Body of pancreas (tissue), 4 donors: ENCODE measurements around the gene VCAM1. TPM values are rescaled to one million over a fixed set of nuclear protein-coding genes. Genes with fewer than 3 reads are reported as not detected.

Experiments used
- ATAC-seq: fragments of 150-250 bp; one replicate; pipeline ENCODE4 v1.9.1; 2016
- DNase-seq, 4 donors: peaks; one replicate each; pipeline ENCODE4 v3.0.0-alpha.2; 2019
- H3K27ac ChIP-seq, 4 donors: fragments of 200-600 bp; sonication (generic); 1 replicate in 3 of 4; 2 replicates in 1 of 4; pipeline versions ENCODE4 v1.5.1 to v1.6.1; 2016 to 2019; ENCODE audit warnings: mild to moderate bottlenecking in 1 of 4, mixed read lengths in 1 of 4, moderate library complexity in 1 of 4
- H3K27me3 ChIP-seq, 2 donors: fragments of 200-600 bp; sonication (generic); one replicate each; pipeline ENCODE4 v1.6.0; 2016; ENCODE audit warnings: mild to moderate bottlenecking in 1 of 2
- H3K36me3 ChIP-seq, 2 donors: fragments of 200-600 bp; sonication (generic); replicated peaks in 1 of 2; 2 replicates each; pipeline ENCODE4 v1.5.1; 2016; ENCODE audit warnings: low read depth in 2 of 2; ENCODE audit not compliant: insufficient read depth in 1 of 2
- H3K4me1 ChIP-seq: fragments of 200-600 bp; sonication (generic); one replicate; pipeline ENCODE4 v1.6.0; 2016
- H3K4me3 ChIP-seq, 2 donors: fragments of 200-600 bp; sonication (generic); 1 replicate in 1 of 2; 2 replicates in 1 of 2; pipeline ENCODE4 v1.5.1; 2016 to 2019
- H3K9me3 ChIP-seq, 3 donors: fragments of 200-600 bp; sonication (generic); 1 replicate in 2 of 3; 2 replicates in 1 of 3; pipeline ENCODE4 v1.5.1; 2016
- CTCF ChIP-seq, 7 experiments: fragments of 450-650 bp in 4 of 7; fragments of 200-600 bp in 3 of 7; sonication (generic) in 3 of 7; IDR thresholded peaks; one replicate each; pipeline ENCODE4 v1.5.1; 2016 to 2019; ENCODE audit warnings: antibody characterized with exemption in 7 of 7
- POLR2A ChIP-seq, 3 donors: fragments of 450-650 bp; IDR thresholded peaks; one replicate each; pipeline ENCODE4 v1.6.1; 2016; ENCODE audit warnings: antibody characterized with exemption in 3 of 3, mild to moderate bottlenecking in 2 of 3
- WGBS, 2 donors: methylation state at CpG; one replicate each; pipeline ENCODE4 v1.1.5; 2017; 5-methylcytosine and 5-hydroxymethylcytosine counted together
- intact Hi-C: fragments of 100-400 bp; cut with DNase I; formaldehyde crosslinking; loops from one replicate; pipeline ENCODE4 v1.15.1; 2023
- total RNA-seq, 2 donors: library from RNA; depleted of rRNA; stranded (reverse); fragments of >200 nt; gene quantifications; one replicate each; pipeline ENCODE4 v1.1.0, GENCODE V29; 2016

Gene VCAM1
- total RNA-seq, 2 donors from 2014 or later: 9.6 to 22.4 TPM

GRCh38 chr1:100699744-100700143, 19.8 kb upstream of the VCAM1 start:
- Histone ChIP-seq H3K27me3 (no peaks in the 10 kb centered on the region), H3K4me1 (no peaks in the 10 kb centered on the region), H3K36me3 (no peaks in the 10 kb centered on the region), H3K27ac (no peak overlapping the region), H3K9me3 (no peaks in the 10 kb centered on the region), H3K4me3 (no peak overlapping the region)
- 33 to 43% methylated on average over 1 of the region's 1 CpG for WGBS, 2 donors
- DNase-seq (no peak), ATAC-seq (no peak)
- intact Hi-C loops: no loop called here
- TF ChIP-seq CTCF (IDR thresholded peaks at IDR 0.05): no peak

GRCh38 chr1:100700586-100700985, 19.0 kb upstream of the VCAM1 start:
- intact Hi-C loops: no loop called here
- 77 to 78% methylated on average over 4 of the region's 4 CpGs for WGBS, 2 donors
- Histone ChIP-seq H3K27me3 (no peaks in the 10 kb centered on the region), H3K27ac (no peak overlapping the region), H3K9me3 (no peaks in the 10 kb centered on the region), H3K4me1 (no peaks in the 10 kb centered on the region), H3K4me3 (no peak overlapping the region), H3K36me3 (no peaks in the 10 kb centered on the region)
- TF ChIP-seq POLR2A (IDR thresholded peaks at IDR 0.05) (no peak), CTCF (IDR thresholded peaks at IDR 0.05) (no peak)
- ATAC-seq: no peak
- no peak for DNase-seq

GRCh38 chr1:100703052-100703451, 16.5 kb upstream of the VCAM1 start:
- intact Hi-C loops: no loop called here
- TF ChIP-seq CTCF (IDR thresholded peaks at IDR 0.05): no peak
- no peak for TF ChIP-seq POLR2A (IDR thresholded peaks at IDR 0.05)
- Histone ChIP-seq H3K4me3 (no peak overlapping the region), H3K27ac (no peak overlapping the region), H3K36me3 (no peaks in the 10 kb centered on the region), H3K27me3 (no peaks in the 10 kb centered on the region), H3K9me3 (no peaks in the 10 kb centered on the region), H3K4me1 (no peaks in the 10 kb centered on the region)
- 60 to 77% methylated on average over 2 of the region's 2 CpGs for WGBS, 2 donors
- ATAC-seq (no peak), DNase-seq (no peak)

- H3K9me3 ChIP-seq: no peaks in the 10 kb centered on the region
- intact Hi-C loops: no loop called here
- no peak for ATAC-seq
- DNase-seq: no peak
- no peak overlapping the region for H3K4me3 ChIP-seq
- H3K4me1 ChIP-seq: no peaks in the 10 kb centered on the region
- H3K27me3 ChIP-seq: no peaks in the 10 kb centered on the region
- TF ChIP-seq CTCF (IDR thresholded peaks at IDR 0.05) (no peak), POLR2A (IDR thresholded peaks at IDR 0.05) (no peak)
- H3K27ac ChIP-seq: no peak overlapping the region
- 56 to 72% methylated on average over 2 of the region's 2 CpGs for WGBS, 2 donors
- no peaks in the 10 kb centered on the region for H3K36me3 ChIP-seq
Measured at GRCh38 chr1:100703716-100704115, 15.8 kb upstream of the VCAM1 start.

- 40 to 53% methylated on average over 3 of the region's 3 CpGs for WGBS, 2 donors
- Histone ChIP-seq H3K27me3 (no peaks in the 10 kb centered on the region), H3K27ac (no peak overlapping the region), H3K4me1 (no peaks in the 10 kb centered on the region), H3K4me3 (no peak overlapping the region), H3K9me3 (no peaks in the 10 kb centered on the region), H3K36me3 (no peaks in the 10 kb centered on the region)
- no peak for TF ChIP-seq CTCF (IDR thresholded peaks at IDR 0.05)
- TF ChIP-seq POLR2A (IDR thresholded peaks at IDR 0.05): no peak
- ATAC-seq (no peak), DNase-seq (no peak)
- intact Hi-C loops: no loop called here
Measured at GRCh38 chr1:100704473-100704872, 15.1 kb upstream of the VCAM1 start.
